ENCODE measurements around the gene STUM. TPM values are rescaled to one million over a fixed set of nuclear protein-coding genes. Genes with fewer than 3 reads are reported as not detected.

Gene STUM
- polyA plus RNA-seq, 2 of the 4 experiments (the other 2 are of a cell fraction) = not detected

DNA sequence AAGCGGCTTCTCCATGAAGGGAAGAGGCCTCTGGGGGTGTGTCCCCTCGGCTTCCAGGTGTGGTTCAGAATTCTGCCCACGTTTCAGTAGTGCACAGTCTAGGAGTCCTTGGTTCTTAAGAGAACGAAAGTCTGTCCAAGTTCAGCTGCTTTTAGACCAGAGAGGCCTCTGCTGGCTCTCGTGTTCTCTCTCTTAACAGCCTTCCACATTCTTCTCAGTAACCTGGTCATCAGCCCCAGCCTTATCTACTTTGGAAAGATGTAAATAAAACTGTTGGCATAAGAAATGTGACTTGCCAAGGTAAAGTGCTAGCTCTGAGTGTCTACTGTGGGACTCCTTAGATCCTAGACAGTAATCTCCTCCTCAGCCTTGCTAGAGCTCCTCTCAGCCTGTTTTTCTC is 15.3 kb upstream of the STUM start:
- no peak for FAIRE-seq
- Histone ChIP-seq H3K27ac (no peak overlapping the region), H3K4me3 (no peak overlapping the region), H3K9me3 (no peaks in the 10 kb centered on the region), H3K4me1 (no peaks in the 10 kb centered on the region), H3K4me2 (no peak overlapping the region)
- 30% methylated on average over 5 of the region's 5 CpGs for WGBS (ENCODE audit: missing lambda C conversion rate)
- ChIA-PET POLR2A (no interaction called here), CTCF (interaction anchor here (1.1 to 1.7 kb wide), 3 partner anchors 11 to 17 kb away, joined by 3 to 8 read pairs (median 4); no protein-coding TSS in a partner anchor)
- no peak for DNase-seq (ENCODE audit: low read depth in 1 of 2, low spot score in 1 of 2)
- TF ChIP-seq CEBPB (IDR thresholded peaks at IDR 0.05) (no peak), FOSB (CRISPR knock-in tag; IDR thresholded peaks at IDR 0.05) (no peak), ELK1 (IDR thresholded peaks at IDR 0.05; ENCODE audit: low read depth, low read length) (no peak), ZNF302 (CRISPR knock-in tag; IDR thresholded peaks at IDR 0.05) (no peak), RAD21 (conservative IDR thresholded peaks at IDR 0.05 in 1 of 2, IDR thresholded peaks at IDR 0.05 in 1 of 2) (no peak), EHMT2 (IDR thresholded peaks at IDR 0.05; ENCODE audit: low read depth) (no peak), ZSCAN20 (CRISPR knock-in tag; IDR thresholded peaks at IDR 0.05) (no peak), FOSL2 (IDR thresholded peaks at IDR 0.05) (no peak), FOSL2 (CRISPR knock-in tag; IDR thresholded peaks at IDR 0.05) (no peak)
- ATAC-seq = no peak

DNA sequence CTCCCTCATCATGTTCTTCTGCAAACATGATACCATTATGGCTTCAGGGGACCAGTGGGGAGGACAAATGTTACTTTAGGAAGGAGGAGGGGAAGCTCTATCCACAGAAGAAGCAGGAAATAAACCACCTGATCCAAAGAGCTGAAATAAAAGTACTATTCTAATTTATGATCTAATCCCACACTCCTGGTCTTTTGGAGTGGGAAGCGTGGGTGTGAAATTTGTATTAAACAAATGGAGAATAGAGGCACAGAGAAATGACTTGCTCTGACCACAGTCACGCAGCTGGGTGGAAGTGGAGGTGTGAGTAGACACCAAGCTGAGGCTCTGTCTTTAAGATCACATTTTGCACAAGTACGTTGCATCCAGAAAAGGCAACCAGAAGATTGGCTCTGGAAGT is 14.5 kb upstream of the STUM start:
- Histone ChIP-seq H3K4me1 (no peaks in the 10 kb centered on the region), H3K4me2 (no peak overlapping the region), H3K4me3 (no peak overlapping the region), H3K9me3 (no peaks in the 10 kb centered on the region), H3K27ac (no peak overlapping the region)
- TF ChIP-seq POLR2AphosphoS2 (conservative IDR thresholded peaks at IDR 0.05; ENCODE audit: low read length) (no peak), MYC (IDR thresholded peaks at IDR 0.05; ENCODE audit: borderline replicate concordance, low read length) (no peak), CHD4 (IDR thresholded peaks at IDR 0.05; ENCODE audit: borderline replicate concordance) (no peak)
- ATAC-seq (no peak), DNase-seq (ENCODE audit: low read depth in 1 of 2, low spot score in 1 of 2) (no peak), FAIRE-seq (no peak)
- WGBS (ENCODE audit: missing lambda C conversion rate) = 27% methylated on average over 3 of the region's 3 CpGs
- ChIA-PET POLR2A (no interaction called here), CTCF (interaction anchor here (1.1 to 1.7 kb wide), 3 partner anchors 10 to 14 kb away, joined by 3 to 8 read pairs (median 4); no protein-coding TSS in a partner anchor)

DNA sequence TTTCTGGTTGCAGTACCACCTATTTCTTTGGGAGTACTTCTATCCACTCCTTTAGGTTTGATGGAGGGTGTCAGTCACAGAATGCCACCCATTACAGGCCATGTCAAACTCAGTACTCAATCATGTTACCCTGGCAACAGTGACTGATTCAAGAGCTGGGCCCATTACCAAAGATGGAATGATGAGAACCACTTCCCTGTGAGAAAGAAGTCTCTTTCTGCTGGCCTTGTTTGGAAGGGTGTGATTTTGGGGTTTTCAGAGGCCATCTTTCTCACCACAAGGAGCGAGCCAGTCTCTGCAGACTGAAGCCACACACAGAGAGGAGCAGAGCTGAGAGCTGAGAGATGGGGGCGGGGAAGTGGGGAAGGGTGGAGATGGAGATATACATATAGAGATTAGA is 13.9 kb upstream of the STUM start:
- CTCF ChIA-PET = interaction anchor here (1.1 to 1.7 kb wide), 3 partner anchors 9 to 13 kb away, joined by 3 to 8 read pairs (median 3); no protein-coding TSS in a partner anchor
- TF ChIP-seq HDAC2 (IDR thresholded peaks at IDR 0.05) (no peak), RFX5 (IDR thresholded peaks at IDR 0.05) (no peak), RAD21 (conservative IDR thresholded peaks at IDR 0.05 in 1 of 2, IDR thresholded peaks at IDR 0.05 in 1 of 2) (no peak), JUN (IDR thresholded peaks at IDR 0.05) (no peak), RARB (CRISPR knock-in tag; IDR thresholded peaks at IDR 0.05) (no peak), TP53 (CRISPR knock-in tag; IDR thresholded peaks at IDR 0.05) (no peak), MAZ (IDR thresholded peaks at IDR 0.05; ENCODE audit: borderline replicate concordance, low read depth, low read length) (no peak), RNF2 (IDR thresholded peaks at IDR 0.05; ENCODE audit: borderline replicate concordance, low read depth) (no peak), ZNF302 (CRISPR knock-in tag; IDR thresholded peaks at IDR 0.05) (no peak), CHD4 (IDR thresholded peaks at IDR 0.05; ENCODE audit: borderline replicate concordance) (no peak), MYC (IDR thresholded peaks at IDR 0.05; ENCODE audit: borderline replicate concordance, low read length) (no peak), ESRRA (IDR thresholded peaks at IDR 0.05; ENCODE audit: borderline replicate concordance, low read length) (no peak), NPAS2 (CRISPR knock-in tag; IDR thresholded peaks at IDR 0.05; ENCODE audit: borderline replicate concordance) (no peak)
- WGBS (ENCODE audit: missing lambda C conversion rate) = 64% methylated on average over 2 of the region's 2 CpGs
- Histone ChIP-seq H3K4me3 (no peak overlapping the region), H3K9me3 (no peaks in the 10 kb centered on the region), H3K27ac (no peak overlapping the region), H3K4me1 (no peaks in the 10 kb centered on the region), H3K4me2 (no peak overlapping the region)
- ATAC-seq (no peak), FAIRE-seq (no peak), DNase-seq (ENCODE audit: low read depth in 1 of 2, low spot score in 1 of 2) (no peak)
- POLR2A ChIA-PET = interaction anchor here (0.6 kb wide), 1 partner anchor 51 kb away, joined by 3 read pairs; no protein-coding TSS in a partner anchor

Data from A549 (cell line).